Measurements from ENCODE around the gene ZNF891. TPM values are rescaled to one million over a fixed set of nuclear protein-coding genes. Genes with fewer than 3 reads are reported as not detected.

ZNF891 gene
- total and polyA plus RNA-seq, 2 of the 8 experiments (the other 6 are each of a cell fraction or from before 2014, with no cell fraction given) = 1.3 to 3.1 TPM

DNA sequence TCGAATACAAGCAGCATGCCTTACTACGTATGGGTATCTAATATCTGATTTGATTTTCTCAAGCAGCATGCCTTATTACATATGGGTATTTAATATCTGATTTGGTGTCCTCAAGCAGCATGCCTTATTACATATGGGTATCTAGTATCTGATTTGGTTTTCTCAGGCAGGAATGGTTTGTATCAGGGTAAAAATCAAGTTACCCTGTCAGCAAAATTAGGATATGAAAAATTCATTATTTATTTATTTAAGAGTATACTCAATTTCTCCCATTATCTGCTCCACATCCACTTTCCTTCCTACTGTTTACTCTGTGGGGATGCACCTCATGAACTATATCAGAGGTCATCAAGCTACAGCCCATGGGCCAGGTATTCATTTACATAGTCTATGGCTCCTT is 21.9 kb downstream of the ZNF891 start:
- 90% methylated on average over 2 of the region's 2 CpGs; no CpG with 5 or more reads in 1 of the 2 experiments for WGBS, 2 experiments (ENCODE audit: extremely low coverage in 1 of 2, insufficient coverage in 1 of 2, insufficient read length in 1 of 2, insufficient replicate concordance in 2 of 2, low coverage in 1 of 2, low lambda C conversion rate in 2 of 2, missing lambda C conversion rate in 1 of 2)
- H3K79me2 ChIP-seq (ENCODE audit: control insufficient read depth in 1 of 2, insufficient read depth in 2 of 2, low read length in 2 of 2) = no peaks in the 10 kb centered on the region
- H3K4me3 ChIP-seq (ENCODE audit: extremely low read depth in 1 of 4, insufficient read depth in 2 of 4, low read depth in 3 of 4, low read length in 4 of 4) = no peak overlapping the region
- no peak overlapping the region for H2BK120ac ChIP-seq (replicated peaks; ENCODE audit: low read depth, low read length)
- H3K9ac ChIP-seq (replicated peaks in 1 of 4; ENCODE audit: extremely low read depth in 1 of 4, low read depth in 3 of 4, low read length in 3 of 4) = no peak overlapping the region
- no peaks in the 10 kb centered on the region for H3K27me3 ChIP-seq (replicated peaks in 1 of 4; ENCODE audit: control insufficient read depth in 3 of 4, extremely low read depth in 1 of 4, insufficient read depth in 3 of 4, low read length in 3 of 4)
- H3K14ac ChIP-seq (ENCODE audit: insufficient read length) = no peak overlapping the region
- H3K79me1 ChIP-seq (ENCODE audit: low read depth, low read length) = no peaks in the 10 kb centered on the region
- no peak overlapping the region for H4K5ac ChIP-seq (ENCODE audit: insufficient read length, low read depth, low read length)
- H3K36me3 ChIP-seq (ENCODE audit: control insufficient read depth in 2 of 4, insufficient read depth in 4 of 4, low read length in 3 of 4) = peaks cover 5 to 66% (median 33%) of the 10 kb centered on the region in 4 experiments; a peak in 7 of 8 replicates
- no peaks in the 10 kb centered on the region for H4K20me1 ChIP-seq (replicated peaks in 1 of 2; ENCODE audit: control insufficient read depth in 1 of 2, insufficient read depth in 2 of 2, low read length in 2 of 2)
- H4K91ac ChIP-seq (replicated peaks; ENCODE audit: insufficient read length, low read length) = no peak overlapping the region
- POLR2A ChIA-PET (ENCODE audit: partially characterized antibody) = no interaction called here
- no peak overlapping the region for H4K8ac ChIP-seq (ENCODE audit: extremely low read depth, insufficient read depth, low read length)
- DNase-seq (ENCODE audit: low read depth in 1 of 2, low spot score in 2 of 2) = no peak
- H3K9me3 ChIP-seq (ENCODE audit: insufficient read depth in 2 of 2, low read depth in 1 of 2, low read length in 1 of 2) = peaks cover 72 to 88% of the 10 kb centered on the region in 2 experiments
- H2AFZ ChIP-seq (ENCODE audit: low read length) = no peak overlapping the region
- H3K4me2 ChIP-seq (ENCODE audit: insufficient read depth in 1 of 2, low read depth in 2 of 2, low read length in 2 of 2) = no peak overlapping the region
- no peak overlapping the region for H3K18ac ChIP-seq (ENCODE audit: extremely low read depth, low read length)
- no peak overlapping the region for H3K56ac ChIP-seq (replicated peaks; ENCODE audit: insufficient read length, low read depth, low read length)
- FAIRE-seq = no peak
- no peak overlapping the region for H2BK5ac ChIP-seq (ENCODE audit: low read depth, low read length)
- H3K23me2 ChIP-seq (ENCODE audit: low read depth, low read length) = no peaks in the 10 kb centered on the region
- no peak overlapping the region for H2AK5ac ChIP-seq (ENCODE audit: low read depth, low read length)
- H3K27ac ChIP-seq (ENCODE audit: low read depth, low read length) = no peak overlapping the region
- H3K4me1 ChIP-seq (replicated peaks in 1 of 4; ENCODE audit: control insufficient read depth in 3 of 4, insufficient read depth in 4 of 4, low read length in 3 of 4) = no peaks in the 10 kb centered on the region
- H3K4ac ChIP-seq (replicated peaks; ENCODE audit: insufficient read length, low read depth, low read length) = no peak overlapping the region
- CTCF ChIA-PET (ENCODE audit: partially characterized antibody) = no interaction called here
- no peak overlapping the region for H2BK12ac ChIP-seq (ENCODE audit: low read depth, low read length)
- H2BK15ac ChIP-seq (ENCODE audit: low read length) = no peak overlapping the region
- no peak overlapping the region for H3K23ac ChIP-seq (ENCODE audit: insufficient read length)
- no peak overlapping the region for H2BK20ac ChIP-seq (ENCODE audit: low read length)
